GM19324 (cell line): ENCODE results near the gene TSPAN3.
A peak's percentile ranks its signal among the peaks of the same experiment; 100 is the strongest.

Source experiments
- ATAC-seq: cut with Tn5 transposase; IDR thresholded peaks from one replicate; pipeline ENCODE4 v1.9.1; 2021; ENCODE audit warnings: mild to moderate bottlenecking, moderate library complexity; ENCODE audit not compliant: unreplicated experiment, low FRiP score

The TSPAN3 gene

GRCh38 chr15:77085297-77085696, 14.4 kb upstream of the TSPAN3 start:
- ATAC-seq: no peak

DNA sequence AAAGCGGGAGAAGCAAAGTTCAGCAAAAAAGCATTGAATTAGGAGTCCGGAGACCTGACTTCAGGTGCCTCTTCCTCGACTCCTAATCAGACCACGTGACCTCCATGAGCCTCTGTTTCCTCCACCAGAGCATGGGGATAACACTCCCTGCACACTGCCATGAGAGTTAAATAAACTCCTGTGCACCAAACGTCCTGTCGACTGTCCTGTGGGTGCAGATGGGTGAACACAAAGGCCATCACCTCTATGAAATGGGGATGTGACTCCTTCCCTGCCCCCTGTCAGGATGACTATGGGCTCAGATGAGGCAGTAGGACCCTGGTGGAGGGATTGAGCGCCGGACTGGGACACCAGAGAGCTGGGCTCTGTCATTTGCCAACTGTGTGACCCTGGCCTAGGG, 13.5 kb upstream of the TSPAN3 start:
- no peak for ATAC-seq

DNA sequence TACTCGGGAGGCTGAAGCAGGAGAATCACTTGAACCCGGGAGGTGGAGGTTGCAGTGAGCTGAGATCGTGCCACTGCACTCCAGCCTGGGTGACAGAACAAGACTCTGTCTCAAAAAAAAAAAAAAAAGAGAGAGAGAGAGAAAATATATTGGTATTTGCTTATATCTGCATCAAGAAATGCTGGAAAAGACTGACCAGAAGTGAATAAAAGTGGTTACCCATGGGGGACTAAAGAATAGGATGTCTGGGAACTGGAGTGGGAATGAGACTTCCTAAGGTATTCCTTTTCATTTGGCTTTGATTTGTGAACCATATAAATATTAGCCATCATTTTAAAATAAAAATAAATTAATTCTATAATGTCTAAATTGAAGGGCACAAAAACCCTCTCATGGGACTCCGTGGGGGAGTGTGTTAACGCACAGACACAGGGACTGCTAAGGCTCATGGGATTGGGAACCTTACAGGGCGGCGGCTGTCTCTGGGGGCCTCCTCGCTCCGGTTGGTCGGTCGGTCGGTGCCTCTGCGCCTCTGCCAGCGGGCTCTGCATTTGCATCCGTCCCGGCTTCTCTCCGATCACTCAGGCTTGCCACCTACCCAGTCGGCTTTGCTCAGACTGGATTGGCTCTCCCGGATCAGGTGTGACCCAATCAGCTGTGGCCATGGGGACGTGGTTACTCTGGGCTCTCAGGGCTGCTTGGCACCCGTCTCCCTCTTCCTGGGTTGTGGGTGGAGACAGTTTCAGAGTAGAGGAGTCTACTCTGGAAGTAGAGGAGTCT, 12.7 kb upstream of the TSPAN3 start:
- ATAC-seq: peak; percentile 85

- no peak for ATAC-seq
These were observed 11.1 kb upstream of the TSPAN3 start for GRCh38 chr15:77081971-77082370.

GRCh38 chr15:77076323-77076915, 5.5 kb upstream of the TSPAN3 start:
- ATAC-seq: no peak

GRCh38 chr15:77075528-77075927, 4.6 kb upstream of the TSPAN3 start:
- no peak for ATAC-seq

DNA sequence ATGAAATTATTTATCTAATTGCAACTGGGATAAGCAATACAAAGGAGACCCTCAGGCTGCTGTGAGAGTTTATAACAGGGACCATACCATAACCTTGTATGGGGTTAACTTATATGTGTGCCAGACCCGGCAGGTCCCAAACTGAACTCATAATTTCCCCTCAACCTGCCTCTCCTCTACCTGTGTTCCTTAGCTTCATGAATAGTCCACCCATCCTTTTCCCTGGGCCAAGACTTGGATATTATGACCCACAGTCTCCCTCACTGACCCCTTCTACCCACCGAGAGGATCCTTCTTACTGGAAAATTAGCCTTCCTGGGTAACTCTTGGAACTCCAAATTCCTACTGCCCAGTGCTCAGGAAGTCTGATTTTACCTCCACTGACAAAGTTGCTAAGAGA, 3.4 kb upstream of the TSPAN3 start:
- no peak for ATAC-seq

DNA sequence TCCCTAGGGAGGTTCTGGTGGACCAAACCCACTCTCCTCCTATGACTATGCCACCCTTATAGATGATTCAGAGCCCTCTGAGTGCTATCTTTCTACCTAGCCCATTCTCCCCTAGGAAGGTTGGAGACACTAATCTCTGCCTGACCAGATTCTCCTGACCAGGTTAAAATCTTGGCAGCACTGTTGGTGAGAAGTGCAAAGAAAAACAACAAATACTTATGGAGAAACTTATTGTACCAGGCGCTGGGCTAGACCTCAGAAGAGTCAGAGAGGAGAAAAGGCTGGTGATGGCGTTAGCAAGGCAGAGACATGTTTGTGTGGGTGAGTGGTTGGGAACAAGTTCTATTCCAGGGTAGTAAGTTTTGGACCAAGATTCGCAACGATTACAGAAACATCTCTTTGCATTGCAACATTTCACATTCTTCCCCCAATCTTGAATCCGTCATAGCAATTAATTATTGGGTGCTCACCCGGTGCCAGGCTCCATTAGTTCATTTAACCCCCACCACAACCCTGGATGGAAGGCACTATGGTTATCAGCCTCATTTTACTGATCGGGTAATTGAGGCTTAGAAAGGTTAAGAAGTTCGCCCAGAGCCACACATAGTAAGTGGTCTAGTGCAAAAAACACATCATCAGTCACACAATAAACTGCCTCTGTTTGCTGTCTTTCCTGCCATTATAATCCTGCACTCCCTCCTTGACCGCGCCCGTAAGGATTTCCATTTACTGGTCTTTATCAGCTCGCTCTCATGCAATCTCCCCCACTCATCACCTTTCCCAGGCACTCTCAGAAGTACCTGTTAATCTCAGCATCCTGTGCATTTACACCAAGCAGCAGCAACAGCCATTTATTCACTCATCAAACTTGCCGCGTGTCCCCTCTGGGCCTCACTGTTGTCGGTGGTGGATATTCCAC, 655 bp upstream of the TSPAN3 start:
- ATAC-seq: no peak

DNA sequence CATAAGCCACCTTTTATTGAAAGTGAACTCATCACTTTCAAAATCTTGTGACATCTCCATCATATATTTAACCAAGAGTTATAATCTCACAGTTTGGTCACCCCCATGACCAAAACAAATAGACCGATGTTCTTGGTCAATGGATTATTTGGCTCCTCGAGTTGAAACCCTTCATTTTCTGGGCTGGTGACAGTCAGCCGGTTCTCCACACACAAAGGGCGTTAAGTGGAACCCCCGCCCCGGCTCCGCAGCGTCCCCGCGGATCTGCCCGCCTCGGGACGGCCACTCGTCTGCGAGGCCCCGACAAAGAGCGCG, 772 bp downstream of the TSPAN3 start:
- ATAC-seq: no peak

DNA sequence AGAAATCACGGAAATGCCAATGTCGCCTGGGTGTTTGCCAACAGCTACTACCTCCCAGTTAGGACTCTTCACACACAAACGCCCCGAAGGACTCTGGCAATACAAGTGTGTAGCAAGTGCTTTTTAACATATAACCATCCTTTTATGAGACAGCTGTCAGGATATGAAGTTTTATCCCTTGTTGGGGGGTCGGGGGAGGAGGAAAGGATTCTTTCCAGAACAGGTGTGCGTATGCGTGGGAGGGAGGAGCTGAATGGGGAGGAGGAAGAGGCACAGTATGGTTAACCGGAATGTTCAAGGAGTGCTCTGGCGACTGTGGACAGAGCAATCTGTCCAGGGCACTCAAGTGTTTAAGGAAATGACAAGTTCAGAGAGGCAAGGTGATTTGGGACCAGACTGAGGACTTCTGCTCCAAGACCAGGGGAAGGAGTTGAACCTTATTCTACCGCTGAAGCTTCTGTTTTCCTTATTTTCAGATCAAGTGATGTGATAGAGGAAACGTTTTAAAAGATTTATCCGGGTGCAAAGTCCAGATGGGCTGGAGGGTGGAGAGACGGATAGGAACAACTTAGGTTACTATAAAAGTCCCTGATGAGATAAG, 1.3 kb downstream of the TSPAN3 start:
- ATAC-seq: no peak

- no peak for ATAC-seq
These were observed 2.3 kb downstream of the TSPAN3 start for GRCh38 chr15:77068633-77069032.

DNA sequence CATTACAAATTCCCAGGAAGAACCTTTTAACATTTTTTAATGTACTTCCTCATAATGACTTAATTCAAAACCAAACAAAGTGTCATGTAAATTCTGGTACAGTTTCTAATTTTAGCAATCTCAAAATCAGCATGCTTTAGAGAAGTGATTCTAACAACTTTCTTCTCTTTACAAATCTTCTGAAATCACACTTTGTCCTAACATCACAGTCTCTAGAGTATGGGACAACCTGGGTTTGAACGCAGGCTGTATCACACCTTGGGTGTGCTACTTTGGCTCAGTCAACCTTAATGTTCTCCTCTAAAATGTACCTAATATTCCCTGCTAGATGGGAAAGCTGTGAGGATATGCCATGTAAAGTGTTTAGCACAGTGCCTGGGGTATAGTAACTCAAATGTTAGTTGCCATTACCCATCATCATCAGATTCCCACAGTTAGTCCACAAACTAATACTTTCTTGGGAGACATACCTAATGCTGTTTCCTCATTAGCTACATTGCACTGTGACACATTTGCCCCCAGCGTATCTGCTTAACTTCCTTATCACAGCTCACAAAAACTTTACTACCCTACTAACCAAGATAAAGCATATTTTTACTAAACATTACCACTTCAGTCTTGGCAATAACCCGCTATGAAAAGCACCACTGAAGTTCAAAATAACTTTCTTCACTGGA, 3.1 kb downstream of the TSPAN3 start:
- no peak for ATAC-seq

- ATAC-seq: no peak
These were observed 3.8 kb downstream of the TSPAN3 start for GRCh38 chr15:77066971-77067690.

GRCh38 chr15:77064539-77065308, 6.2 kb downstream of the TSPAN3 start:
- ATAC-seq: no peak

GRCh38 chr15:77064063-77064462, 6.8 kb downstream of the TSPAN3 start:
- no peak for ATAC-seq

- no peak for ATAC-seq
These were observed 7.7 kb downstream of the TSPAN3 start for GRCh38 chr15:77063249-77063648.

- no peak for ATAC-seq
These were observed 10.4 kb downstream of the TSPAN3 start for GRCh38 chr15:77060546-77060945.

DNA sequence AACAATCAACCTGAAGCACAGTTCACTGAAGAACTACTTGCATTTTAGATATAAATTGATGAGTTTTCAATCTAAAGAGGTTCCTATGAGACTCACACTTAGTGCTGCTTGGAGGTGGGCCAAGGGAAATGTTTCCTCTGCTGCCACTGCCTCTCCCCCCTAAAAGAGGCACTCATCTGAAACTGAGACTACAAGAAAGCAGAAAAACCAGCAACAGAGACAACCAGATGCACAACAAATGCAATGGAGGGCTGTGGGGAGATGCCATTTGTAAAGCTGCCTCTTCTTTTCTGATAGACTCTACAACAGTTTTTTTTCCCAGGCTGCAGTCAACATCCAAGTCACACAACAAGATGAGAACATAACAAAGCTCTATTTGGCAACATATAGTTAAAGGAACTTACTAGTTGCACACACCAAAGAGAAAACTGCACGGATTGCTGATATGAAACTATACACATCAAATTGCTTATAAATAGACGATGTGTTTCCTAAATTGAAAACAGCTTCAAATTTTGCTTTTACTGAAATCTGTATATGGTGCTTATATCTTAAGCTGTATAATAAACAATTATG, 11.0 kb downstream of the TSPAN3 start:
- peak; percentile 77 for ATAC-seq

DNA sequence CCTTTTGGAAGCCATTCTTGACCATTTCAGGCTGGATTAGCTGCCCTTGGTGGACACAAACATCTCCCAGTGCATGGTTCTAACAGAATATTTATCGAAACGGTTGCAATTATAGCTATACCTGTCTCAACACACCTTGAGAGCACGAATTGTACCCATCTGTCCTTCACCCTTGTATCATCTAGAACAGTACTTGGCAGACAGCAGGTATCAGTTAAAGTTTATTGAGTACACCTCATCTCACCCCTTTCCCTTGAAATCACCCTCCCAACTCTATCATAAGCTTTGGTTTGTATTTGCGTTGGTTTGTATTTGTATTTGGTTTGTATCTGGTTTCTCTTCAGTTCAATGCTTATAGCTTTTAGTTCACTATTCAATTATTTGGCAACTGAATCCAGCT, 12.4 kb downstream of the TSPAN3 start:
- ATAC-seq: no peak
